WTC11 (cell line): ENCODE measurements around the gene SHLD1. TPM values are rescaled to one million over a fixed set of nuclear protein-coding genes. Genes with fewer than 3 reads are reported as not detected.

Source experiments
- ATAC-seq: fragments of 200-7000 bp; cut with Tn5 transposase; 2 replicates; pipeline ENCODE4 v1.10.0; 2021; ENCODE audit warnings: mild to moderate bottlenecking, moderate library complexity
- CTCF ChIA-PET: fragments of 300-600 bp; sonication (Branson Sonifier 250); formaldehyde crosslinking; loops from one replicate; lab custom pipeline; 2021; ENCODE audit warnings: antibody characterized with exemption; lab: Charles Lee
- POLR2A ChIA-PET: fragments of 350-600 bp; sonication (Branson Sonifier 250); formaldehyde crosslinking; loops from one replicate; lab custom pipeline; 2021; ENCODE audit warnings: antibody characterized with exemption; lab: Charles Lee
- DNase-seq: peaks from one replicate; pipeline ENCODE4 v3.0.0; 2021; ENCODE audit warnings: low spot score
- H3K27ac Mint-ChIP-seq: 2 replicates; pipeline ENCODE4 v1.8.0; 2021; ENCODE audit warnings: mixed read lengths
- H3K27me3 Mint-ChIP-seq: 2 replicates; pipeline ENCODE4 v1.8.0; 2021; ENCODE audit warnings: low read depth, mild to moderate bottlenecking, moderate library complexity, mixed read lengths
- H3K36me3 Mint-ChIP-seq: 2 replicates; pipeline ENCODE4 v1.8.0; 2021; ENCODE audit warnings: mixed read lengths
- H3K4me1 Mint-ChIP-seq: 2 replicates; pipeline ENCODE4 v1.8.0; 2022; ENCODE audit warnings: mixed read lengths
- H3K4me3 Mint-ChIP-seq: 2 replicates; pipeline ENCODE4 v1.8.0; 2021; ENCODE audit warnings: mild to moderate bottlenecking, moderate library complexity, mixed read lengths
- H3K9me3 Mint-ChIP-seq: 2 replicates; pipeline ENCODE4 v1.8.0; 2021; ENCODE audit warnings: mixed read lengths
- ATF1 ChIP-seq: sonication (generic); formaldehyde crosslinking; IDR thresholded peaks from 2 replicates; pipeline ENCODE4 v1.8.1; 2023; ENCODE audit warnings: mild to moderate bottlenecking, moderate library complexity, missing genetic modification reagents
- ERG ChIP-seq: fragments of 250-450 bp; sonication (Bioruptor Pico); IDR thresholded peaks from 2 replicates; pipeline ENCODE4 v1.8.0; 2021; ENCODE audit warnings: mild to moderate bottlenecking
- FOXK1 ChIP-seq: sonication (generic); formaldehyde crosslinking; IDR thresholded peaks from 2 replicates; pipeline ENCODE4 v1.8.0; 2022; ENCODE audit warnings: mild to moderate bottlenecking, moderate library complexity, missing genetic modification reagents
- HMGA2 ChIP-seq: fragments of 250-450 bp; sonication (Bioruptor Pico); IDR thresholded peaks from 2 replicates; pipeline ENCODE4 v1.4.0; 2021; ENCODE audit warnings: mild to moderate bottlenecking, moderate library complexity
- IRF2 ChIP-seq: sonication (generic); formaldehyde crosslinking; IDR thresholded peaks from 2 replicates; pipeline ENCODE4 v1.8.0; 2022; ENCODE audit warnings: low read depth, missing genetic modification reagents, borderline replicate concordance
- PRRX2 ChIP-seq: fragments of 250-450 bp; sonication (Bioruptor Pico); IDR thresholded peaks from 2 replicates; pipeline ENCODE4 v1.8.0; 2021; ENCODE audit warnings: mild to moderate bottlenecking
- SOX15 ChIP-seq: fragments of 250-450 bp; sonication (Bioruptor Pico); IDR thresholded peaks from 2 replicates; pipeline ENCODE4 v1.9.0; 2021; ENCODE audit warnings: mild to moderate bottlenecking
- TEAD4 ChIP-seq: sonication (generic); formaldehyde crosslinking; IDR thresholded peaks from 2 replicates; pipeline ENCODE4 v1.8.0; 2022; ENCODE audit warnings: mild to moderate bottlenecking, missing genetic modification reagents
- ZNF138 ChIP-seq: sonication (generic); formaldehyde crosslinking; conservative IDR thresholded peaks from 2 replicates; pipeline ENCODE4 v1.8.1; 2022; ENCODE audit warnings: mild to moderate bottlenecking, moderate library complexity, missing genetic modification reagents
- ZNF232 ChIP-seq: sonication (generic); formaldehyde crosslinking; IDR thresholded peaks from 2 replicates; pipeline ENCODE4 v1.8.0; 2022; ENCODE audit warnings: mild to moderate bottlenecking, missing genetic modification reagents
- total RNA-seq: library from RNA; stranded (reverse); gene quantifications from 3 replicates; pipeline ENCODE4 v1.2.3, GENCODE V29; 2021
- TF ChIP-seq, protein P1 (sequence below): sonication (generic); formaldehyde crosslinking; IDR thresholded peaks from 2 replicates; pipeline ENCODE4 v1.8.1; 2022; ENCODE audit warnings: mild to moderate bottlenecking, moderate library complexity, missing genetic modification reagents
- TF ChIP-seq, protein P2 (sequence below): sonication (generic); formaldehyde crosslinking; IDR thresholded peaks from 2 replicates; pipeline ENCODE4 v1.8.0; 2022; ENCODE audit warnings: missing genetic modification reagents
- TF ChIP-seq, protein P3 (sequence below): sonication (generic); formaldehyde crosslinking; IDR thresholded peaks from 2 replicates; pipeline ENCODE4 v1.8.1; 2023; ENCODE audit warnings: mild to moderate bottlenecking, missing genetic modification reagents, moderate library complexity
- TF ChIP-seq, protein P4 (sequence below): sonication (generic); formaldehyde crosslinking; IDR thresholded peaks from 2 replicates; pipeline ENCODE4 v1.8.1; 2023; ENCODE audit warnings: mild to moderate bottlenecking, moderate library complexity, missing genetic modification reagents
- TF ChIP-seq, protein P5 (sequence below): sonication (generic); formaldehyde crosslinking; IDR thresholded peaks from 2 replicates; pipeline ENCODE4 v1.8.1; 2022; ENCODE audit warnings: missing genetic modification reagents, borderline replicate concordance
- TF ChIP-seq, protein P6 (sequence below): sonication (generic); formaldehyde crosslinking; IDR thresholded peaks from 2 replicates; pipeline ENCODE4 v1.8.1; 2022; ENCODE audit warnings: low read depth, missing genetic modification reagents, borderline replicate concordance
- TF ChIP-seq, protein P7 (sequence below): fragments of 250-450 bp; sonication (Bioruptor Pico); IDR thresholded peaks from 2 replicates; pipeline ENCODE4 v2.1.2; 2022; ENCODE audit warnings: mild to moderate bottlenecking, moderate library complexity
- TF ChIP-seq, protein P8 (sequence below): fragments of 250-450 bp; sonication (Bioruptor Pico); IDR thresholded peaks from 2 replicates; pipeline ENCODE4 v1.9.0; 2021; ENCODE audit warnings: mild to moderate bottlenecking

The SHLD1 gene
- total RNA-seq, 1 experiment from 2014 or later, result 4.1 TPM

DNA sequence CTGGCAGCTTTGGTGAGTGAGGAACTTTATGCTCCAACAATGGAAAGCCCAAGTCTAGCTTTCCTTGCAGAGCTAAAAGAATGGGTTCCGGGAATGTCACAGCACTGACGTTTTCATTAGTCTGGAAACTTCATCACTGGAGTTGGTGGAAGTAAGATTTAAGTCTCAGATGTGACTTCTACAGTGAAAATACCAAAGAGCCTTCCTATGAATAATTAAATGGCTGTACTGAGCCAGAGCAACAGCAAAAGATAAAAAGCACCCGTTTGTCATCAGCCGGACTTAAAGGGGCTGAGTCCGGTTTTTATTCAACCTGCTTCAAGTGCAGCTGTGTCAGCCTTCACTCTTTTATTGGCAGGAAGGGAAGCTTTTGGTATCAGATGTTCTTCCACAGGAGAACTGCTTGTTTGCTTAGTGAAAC, 46.5 kb upstream of the SHLD1 start:
- no peaks in the 10 kb centered on the region; the same call in 1 of the 2 replicates for H3K27me3 Mint-ChIP-seq
- CTCF ChIA-PET, result interaction anchor here (1.6 kb wide), 1 partner anchor 84 kb away, joined by 3 read pairs; no protein-coding TSS in a partner anchor
- TF ChIP-seq ZNF232 (CRISPR knock-in tag) (no peak), SOX15 (CRISPR knock-in tag) (no peak), PRRX2 (CRISPR knock-in tag) (no peak), ERG (CRISPR knock-in tag) (no peak)
- TF ChIP-seq, protein P1, sequence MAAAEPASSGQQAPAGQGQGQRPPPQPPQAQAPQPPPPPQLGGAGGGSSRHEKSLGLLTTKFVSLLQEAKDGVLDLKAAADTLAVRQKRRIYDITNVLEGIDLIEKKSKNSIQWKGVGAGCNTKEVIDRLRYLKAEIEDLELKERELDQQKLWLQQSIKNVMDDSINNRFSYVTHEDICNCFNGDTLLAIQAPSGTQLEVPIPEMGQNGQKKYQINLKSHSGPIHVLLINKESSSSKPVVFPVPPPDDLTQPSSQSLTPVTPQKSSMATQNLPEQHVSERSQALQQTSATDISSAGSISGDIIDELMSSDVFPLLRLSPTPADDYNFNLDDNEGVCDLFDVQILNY (CRISPR knock-in tag), result no peak
- TF ChIP-seq, protein P2, sequence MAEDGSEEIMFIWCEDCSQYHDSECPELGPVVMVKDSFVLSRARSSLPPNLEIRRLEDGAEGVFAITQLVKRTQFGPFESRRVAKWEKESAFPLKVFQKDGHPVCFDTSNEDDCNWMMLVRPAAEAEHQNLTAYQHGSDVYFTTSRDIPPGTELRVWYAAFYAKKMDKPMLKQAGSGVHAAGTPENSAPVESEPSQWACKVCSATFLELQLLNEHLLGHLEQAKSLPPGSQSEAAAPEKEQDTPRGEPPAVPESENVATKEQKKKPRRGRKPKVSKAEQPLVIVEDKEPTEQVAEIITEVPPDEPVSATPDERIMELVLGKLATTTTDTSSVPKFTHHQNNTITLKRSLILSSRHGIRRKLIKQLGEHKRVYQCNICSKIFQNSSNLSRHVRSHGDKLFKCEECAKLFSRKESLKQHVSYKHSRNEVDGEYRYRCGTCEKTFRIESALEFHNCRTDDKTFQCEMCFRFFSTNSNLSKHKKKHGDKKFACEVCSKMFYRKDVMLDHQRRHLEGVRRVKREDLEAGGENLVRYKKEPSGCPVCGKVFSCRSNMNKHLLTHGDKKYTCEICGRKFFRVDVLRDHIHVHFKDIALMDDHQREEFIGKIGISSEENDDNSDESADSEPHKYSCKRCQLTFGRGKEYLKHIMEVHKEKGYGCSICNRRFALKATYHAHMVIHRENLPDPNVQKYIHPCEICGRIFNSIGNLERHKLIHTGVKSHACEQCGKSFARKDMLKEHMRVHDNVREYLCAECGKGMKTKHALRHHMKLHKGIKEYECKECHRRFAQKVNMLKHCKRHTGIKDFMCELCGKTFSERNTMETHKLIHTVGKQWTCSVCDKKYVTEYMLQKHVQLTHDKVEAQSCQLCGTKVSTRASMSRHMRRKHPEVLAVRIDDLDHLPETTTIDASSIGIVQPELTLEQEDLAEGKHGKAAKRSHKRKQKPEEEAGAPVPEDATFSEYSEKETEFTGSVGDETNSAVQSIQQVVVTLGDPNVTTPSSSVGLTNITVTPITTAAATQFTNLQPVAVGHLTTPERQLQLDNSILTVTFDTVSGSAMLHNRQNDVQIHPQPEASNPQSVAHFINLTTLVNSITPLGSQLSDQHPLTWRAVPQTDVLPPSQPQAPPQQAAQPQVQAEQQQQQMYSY, result no peak
- TF ChIP-seq, protein P3, sequence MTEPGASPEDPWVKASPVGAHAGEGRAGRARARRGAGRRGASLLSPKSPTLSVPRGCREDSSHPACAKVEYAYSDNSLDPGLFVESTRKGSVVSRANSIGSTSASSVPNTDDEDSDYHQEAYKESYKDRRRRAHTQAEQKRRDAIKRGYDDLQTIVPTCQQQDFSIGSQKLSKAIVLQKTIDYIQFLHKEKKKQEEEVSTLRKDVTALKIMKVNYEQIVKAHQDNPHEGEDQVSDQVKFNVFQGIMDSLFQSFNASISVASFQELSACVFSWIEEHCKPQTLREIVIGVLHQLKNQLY, result no peak
- TF ChIP-seq, protein P4, sequence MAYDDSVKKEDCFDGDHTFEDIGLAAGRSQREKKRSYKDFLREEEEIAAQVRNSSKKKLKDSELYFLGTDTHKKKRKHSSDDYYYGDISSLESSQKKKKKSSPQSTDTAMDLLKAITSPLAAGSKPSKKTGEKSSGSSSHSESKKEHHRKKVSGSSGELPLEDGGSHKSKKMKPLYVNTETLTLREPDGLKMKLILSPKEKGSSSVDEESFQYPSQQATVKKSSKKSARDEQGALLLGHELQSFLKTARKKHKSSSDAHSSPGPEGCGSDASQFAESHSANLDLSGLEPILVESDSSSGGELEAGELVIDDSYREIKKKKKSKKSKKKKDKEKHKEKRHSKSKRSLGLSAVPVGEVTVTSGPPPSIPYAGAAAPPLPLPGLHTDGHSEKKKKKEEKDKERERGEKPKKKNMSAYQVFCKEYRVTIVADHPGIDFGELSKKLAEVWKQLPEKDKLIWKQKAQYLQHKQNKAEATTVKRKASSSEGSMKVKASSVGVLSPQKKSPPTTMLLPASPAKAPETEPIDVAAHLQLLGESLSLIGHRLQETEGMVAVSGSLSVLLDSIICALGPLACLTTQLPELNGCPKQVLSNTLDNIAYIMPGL (CRISPR knock-in tag), result no peak
- DNase-seq (no peak), ATAC-seq (no peak)
- peaks cover 4% of the 10 kb centered on the region; the same call in 1 of the 2 replicates for H3K9me3 Mint-ChIP-seq
- POLR2A ChIA-PET, result no interaction called here
- no peak overlapping the region for H3K27ac Mint-ChIP-seq
- no peaks in the 10 kb centered on the region for H3K4me1 Mint-ChIP-seq
- 0 out of 2 replicates have a peak, but pooled peaks cover 7% of the 10 kb centered on the region for H3K36me3 Mint-ChIP-seq
- no peak overlapping the region for H3K4me3 Mint-ChIP-seq

GRCh38 chr20:5705827-5706226, 44.4 kb upstream of the SHLD1 start:
- ATAC-seq, result no peak
- Mint-ChIP-seq H3K27me3 (no peaks in the 10 kb centered on the region), H3K9me3 (peaks cover 3% of the 10 kb centered on the region; the same call in 1 of the 2 replicates), H3K4me1 (no peaks in the 10 kb centered on the region), H3K36me3 (0 out of 2 replicates have a peak, but pooled peaks cover 7% of the 10 kb centered on the region), H3K27ac (no peak overlapping the region), H3K4me3 (no peak overlapping the region)
- POLR2A ChIA-PET, result interaction anchor here (0.7 kb wide), 1 partner anchor 11 kb away, joined by 6 read pairs; no protein-coding TSS in a partner anchor
- CTCF ChIA-PET, result no interaction called here
- DNase-seq, result no peak
- no peak for TF ChIP-seq ZNF138 (CRISPR knock-in tag)
- TF ChIP-seq, protein P5, sequence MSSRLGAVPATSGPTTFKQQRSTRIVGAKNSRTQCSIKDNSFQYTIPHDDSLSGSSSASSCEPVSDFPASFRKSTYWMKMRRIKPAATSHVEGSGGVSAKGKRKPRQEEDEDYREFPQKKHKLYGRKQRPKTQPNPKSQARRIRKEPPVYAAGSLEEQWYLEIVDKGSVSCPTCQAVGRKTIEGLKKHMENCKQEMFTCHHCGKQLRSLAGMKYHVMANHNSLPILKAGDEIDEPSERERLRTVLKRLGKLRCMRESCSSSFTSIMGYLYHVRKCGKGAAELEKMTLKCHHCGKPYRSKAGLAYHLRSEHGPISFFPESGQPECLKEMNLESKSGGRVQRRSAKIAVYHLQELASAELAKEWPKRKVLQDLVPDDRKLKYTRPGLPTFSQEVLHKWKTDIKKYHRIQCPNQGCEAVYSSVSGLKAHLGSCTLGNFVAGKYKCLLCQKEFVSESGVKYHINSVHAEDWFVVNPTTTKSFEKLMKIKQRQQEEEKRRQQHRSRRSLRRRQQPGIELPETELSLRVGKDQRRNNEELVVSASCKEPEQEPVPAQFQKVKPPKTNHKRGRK (CRISPR knock-in tag), result no peak
- TF ChIP-seq, protein P6, sequence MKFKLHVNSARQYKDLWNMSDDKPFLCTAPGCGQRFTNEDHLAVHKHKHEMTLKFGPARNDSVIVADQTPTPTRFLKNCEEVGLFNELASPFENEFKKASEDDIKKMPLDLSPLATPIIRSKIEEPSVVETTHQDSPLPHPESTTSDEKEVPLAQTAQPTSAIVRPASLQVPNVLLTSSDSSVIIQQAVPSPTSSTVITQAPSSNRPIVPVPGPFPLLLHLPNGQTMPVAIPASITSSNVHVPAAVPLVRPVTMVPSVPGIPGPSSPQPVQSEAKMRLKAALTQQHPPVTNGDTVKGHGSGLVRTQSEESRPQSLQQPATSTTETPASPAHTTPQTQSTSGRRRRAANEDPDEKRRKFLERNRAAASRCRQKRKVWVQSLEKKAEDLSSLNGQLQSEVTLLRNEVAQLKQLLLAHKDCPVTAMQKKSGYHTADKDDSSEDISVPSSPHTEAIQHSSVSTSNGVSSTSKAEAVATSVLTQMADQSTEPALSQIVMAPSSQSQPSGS, result no peak
- no peak for TF ChIP-seq TEAD4 (CRISPR knock-in tag)
- TF ChIP-seq, protein P7, sequence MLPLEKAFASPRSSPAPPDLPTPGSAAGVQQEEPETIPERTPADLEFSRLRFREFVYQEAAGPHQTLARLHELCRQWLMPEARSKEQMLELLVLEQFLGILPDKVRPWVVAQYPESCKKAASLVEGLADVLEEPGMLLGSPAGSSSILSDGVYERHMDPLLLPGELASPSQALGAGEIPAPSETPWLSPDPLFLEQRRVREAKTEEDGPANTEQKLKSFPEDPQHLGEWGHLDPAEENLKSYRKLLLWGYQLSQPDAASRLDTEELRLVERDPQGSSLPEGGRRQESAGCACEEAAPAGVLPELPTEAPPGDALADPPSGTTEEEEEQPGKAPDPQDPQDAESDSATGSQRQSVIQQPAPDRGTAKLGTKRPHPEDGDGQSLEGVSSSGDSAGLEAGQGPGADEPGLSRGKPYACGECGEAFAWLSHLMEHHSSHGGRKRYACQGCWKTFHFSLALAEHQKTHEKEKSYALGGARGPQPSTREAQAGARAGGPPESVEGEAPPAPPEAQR (CRISPR knock-in tag), result no peak
- no peak for TF ChIP-seq FOXK1
- no peak for TF ChIP-seq HMGA2 (CRISPR knock-in tag)
- TF ChIP-seq IRF2 (CRISPR knock-in tag), result no peak
- no peak for TF ChIP-seq ATF1 (CRISPR knock-in tag)
- TF ChIP-seq, protein P8, sequence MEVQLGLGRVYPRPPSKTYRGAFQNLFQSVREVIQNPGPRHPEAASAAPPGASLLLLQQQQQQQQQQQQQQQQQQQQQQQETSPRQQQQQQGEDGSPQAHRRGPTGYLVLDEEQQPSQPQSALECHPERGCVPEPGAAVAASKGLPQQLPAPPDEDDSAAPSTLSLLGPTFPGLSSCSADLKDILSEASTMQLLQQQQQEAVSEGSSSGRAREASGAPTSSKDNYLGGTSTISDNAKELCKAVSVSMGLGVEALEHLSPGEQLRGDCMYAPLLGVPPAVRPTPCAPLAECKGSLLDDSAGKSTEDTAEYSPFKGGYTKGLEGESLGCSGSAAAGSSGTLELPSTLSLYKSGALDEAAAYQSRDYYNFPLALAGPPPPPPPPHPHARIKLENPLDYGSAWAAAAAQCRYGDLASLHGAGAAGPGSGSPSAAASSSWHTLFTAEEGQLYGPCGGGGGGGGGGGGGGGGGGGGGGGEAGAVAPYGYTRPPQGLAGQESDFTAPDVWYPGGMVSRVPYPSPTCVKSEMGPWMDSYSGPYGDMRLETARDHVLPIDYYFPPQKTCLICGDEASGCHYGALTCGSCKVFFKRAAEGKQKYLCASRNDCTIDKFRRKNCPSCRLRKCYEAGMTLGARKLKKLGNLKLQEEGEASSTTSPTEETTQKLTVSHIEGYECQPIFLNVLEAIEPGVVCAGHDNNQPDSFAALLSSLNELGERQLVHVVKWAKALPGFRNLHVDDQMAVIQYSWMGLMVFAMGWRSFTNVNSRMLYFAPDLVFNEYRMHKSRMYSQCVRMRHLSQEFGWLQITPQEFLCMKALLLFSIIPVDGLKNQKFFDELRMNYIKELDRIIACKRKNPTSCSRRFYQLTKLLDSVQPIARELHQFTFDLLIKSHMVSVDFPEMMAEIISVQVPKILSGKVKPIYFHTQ, result no peak
